Measurements from ENCODE around the gene FNBP1. TPM values are rescaled to one million over a fixed set of nuclear protein-coding genes. Genes with fewer than 3 reads are reported as not detected.
"Not testable (repeated sequence)": the region's sequence is repeated elsewhere in the genome, so short reads cannot be mapped to it uniquely, and the experiment has no call there.

The FNBP1 gene
- polyA plus RNA-seq, 1 of the 3 experiments (the other 2 are of a cell fraction): 11.0 TPM

DNA sequence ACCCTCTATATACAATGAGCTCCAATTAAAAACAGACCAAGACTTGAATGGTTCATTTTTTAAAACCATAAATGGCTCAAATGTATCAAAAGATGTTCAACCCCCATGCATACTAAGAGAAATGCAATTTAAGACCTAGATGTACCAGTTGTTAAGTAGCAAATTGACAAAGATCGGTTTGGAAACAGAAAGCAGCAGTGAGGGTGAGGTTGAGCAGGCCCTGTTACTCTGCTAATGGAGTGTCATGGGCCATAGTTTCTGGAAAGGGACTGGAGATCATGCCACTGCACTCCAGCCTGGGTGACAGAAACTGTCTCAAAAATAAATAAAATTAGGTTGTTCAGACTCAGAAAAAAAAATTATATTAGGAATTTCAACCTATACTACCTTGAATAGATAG, 55.0 kb downstream of the FNBP1 start:
- no peak for TF ChIP-seq TAF1 (IDR thresholded peaks at IDR 0.05; ENCODE audit: borderline replicate concordance, low read depth, low read length)
- TF ChIP-seq YY1 (IDR thresholded peaks at IDR 0.05; ENCODE audit: low read depth): no peak
- TF ChIP-seq, protein P1, sequence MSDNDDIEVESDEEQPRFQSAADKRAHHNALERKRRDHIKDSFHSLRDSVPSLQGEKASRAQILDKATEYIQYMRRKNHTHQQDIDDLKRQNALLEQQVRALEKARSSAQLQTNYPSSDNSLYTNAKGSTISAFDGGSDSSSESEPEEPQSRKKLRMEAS (IDR thresholded peaks at IDR 0.05; ENCODE audit: low read depth): no peak
- TF ChIP-seq GATA2 (CRISPR knock-in tag; IDR thresholded peaks at IDR 0.05): no peak
- TF ChIP-seq, protein P2, sequence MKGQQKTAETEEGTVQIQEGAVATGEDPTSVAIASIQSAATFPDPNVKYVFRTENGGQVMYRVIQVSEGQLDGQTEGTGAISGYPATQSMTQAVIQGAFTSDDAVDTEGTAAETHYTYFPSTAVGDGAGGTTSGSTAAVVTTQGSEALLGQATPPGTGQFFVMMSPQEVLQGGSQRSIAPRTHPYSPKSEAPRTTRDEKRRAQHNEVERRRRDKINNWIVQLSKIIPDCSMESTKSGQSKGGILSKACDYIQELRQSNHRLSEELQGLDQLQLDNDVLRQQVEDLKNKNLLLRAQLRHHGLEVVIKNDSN (IDR thresholded peaks at IDR 0.05; ENCODE audit: borderline replicate concordance, low read depth): no peak
- no peak for TF ChIP-seq NFIC (IDR thresholded peaks at IDR 0.05; ENCODE audit: borderline replicate concordance)
- Histone ChIP-seq H3K9ac (no peak overlapping the region), H3F3A (replicated peaks; ENCODE audit: insufficient read depth) (peaks cover 18% of the 10 kb centered on the region), H3K4me3 (ENCODE audit: low read depth in 2 of 2, low read length in 1 of 2) (no peak overlapping the region), H3K79me2 (ENCODE audit: insufficient read depth) (peaks cover 36% of the 10 kb centered on the region), H2AFZ (ENCODE audit: low read depth) (no peak overlapping the region), H3K9me3 (no peaks in the 10 kb centered on the region), H4K20me1 (ENCODE audit: insufficient read depth) (no peaks in the 10 kb centered on the region), H3K27ac (ENCODE audit: low read depth in 2 of 2, low read length in 1 of 2) (no peak overlapping the region), H3K4me1 (ENCODE audit: control insufficient read depth in 1 of 2, insufficient read depth in 2 of 2, low read depth in 1 of 2, low read length in 1 of 2) (peaks cover 2 to 18% of the 10 kb centered on the region in 2 experiments; a peak in 2 of 4 replicates), H3K36me3 (replicated peaks in 1 of 2; ENCODE audit: control insufficient read depth in 1 of 2, insufficient read depth in 2 of 2, low read length in 1 of 2) (no peaks in the 10 kb centered on the region), H3K4me2 (no peak overlapping the region), H3K27me3 (ENCODE audit: insufficient read depth) (no peaks in the 10 kb centered on the region), H3K9me2 (no peaks in the 10 kb centered on the region)
- DNase-seq: no peak
- WGBS (ENCODE audit: low lambda C conversion rate): 91% methylated on average over 1 of the region's 1 CpG
- POLR2A ChIA-PET: no interaction called here
- CTCF ChIA-PET: no interaction called here

DNA sequence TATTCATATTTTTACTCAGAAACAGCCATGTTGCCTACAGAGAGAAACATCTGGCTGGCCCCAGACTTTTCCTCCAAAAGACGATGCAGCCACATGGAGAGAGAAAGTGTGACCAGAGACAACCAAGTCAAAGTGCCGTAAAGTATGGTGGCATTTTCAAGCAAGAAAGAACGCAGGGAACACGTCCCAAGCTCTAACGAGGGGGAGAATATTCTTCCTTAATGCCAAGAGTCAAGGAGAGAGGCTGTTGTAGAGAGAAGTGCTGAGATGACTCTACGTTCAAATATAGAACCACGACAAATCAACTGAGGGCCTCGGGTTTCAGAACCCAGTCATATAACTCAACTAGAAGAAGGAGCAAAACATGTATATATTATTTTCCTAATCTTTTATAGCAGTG, 55.9 kb downstream of the FNBP1 start:
- POLR2A ChIA-PET: no interaction called here
- H3K4me1 ChIP-seq (ENCODE audit: control insufficient read depth in 1 of 2, insufficient read depth in 2 of 2, low read depth in 1 of 2, low read length in 1 of 2): peaks cover 1 to 18% of the 10 kb centered on the region in 2 experiments; a peak in 2 of 4 replicates

DNA sequence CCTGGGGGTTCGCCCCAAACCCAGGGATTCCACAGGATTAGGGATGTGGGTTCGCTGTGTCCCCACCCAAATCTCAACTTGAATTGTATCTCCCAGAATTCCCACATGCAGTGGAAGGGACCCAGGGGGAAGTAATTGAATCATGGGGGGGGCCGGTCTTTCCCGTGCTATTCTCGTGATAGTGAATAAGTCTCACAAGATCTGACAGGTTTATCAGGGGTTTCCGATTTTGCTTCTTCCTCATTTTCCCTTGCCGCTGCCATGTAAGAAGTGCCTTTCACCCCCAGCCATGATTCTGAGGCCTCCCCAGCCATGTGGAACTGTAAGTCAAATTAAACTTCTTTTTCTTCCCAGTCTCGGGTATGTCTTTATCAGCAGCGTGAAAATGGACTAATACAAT, 58.4 kb downstream of the FNBP1 start:
- H2AFZ ChIP-seq (ENCODE audit: low read depth); H3K4me2 ChIP-seq; DNase-seq; H3K27me3 ChIP-seq (ENCODE audit: insufficient read depth); H3K9ac ChIP-seq; H3K4me3 ChIP-seq (ENCODE audit: low read depth in 2 of 2, low read length in 1 of 2); H3K4me1 ChIP-seq (ENCODE audit: control insufficient read depth in 1 of 2, insufficient read depth in 2 of 2, low read depth in 1 of 2, low read length in 1 of 2); H3F3A ChIP-seq (replicated peaks; ENCODE audit: insufficient read depth); H3K36me3 ChIP-seq (replicated peaks in 1 of 2; ENCODE audit: control insufficient read depth in 1 of 2, insufficient read depth in 2 of 2, low read length in 1 of 2); H4K20me1 ChIP-seq (ENCODE audit: insufficient read depth); H3K9me2 ChIP-seq; H3K27ac ChIP-seq (ENCODE audit: low read depth in 2 of 2, low read length in 1 of 2); H3K9me3 ChIP-seq; POLR2A ChIA-PET: not testable (repeated sequence)
- 86% methylated on average over 9 of the region's 9 CpGs for WGBS (ENCODE audit: low lambda C conversion rate)
- H3K79me2 ChIP-seq (ENCODE audit: insufficient read depth): peaks cover 36% of the 10 kb centered on the region
- CTCF ChIA-PET: interaction anchor here (1.0 kb wide), 1 partner anchor 10 kb away, joined by 3 read pairs; no protein-coding TSS in a partner anchor

More for the DNA sequence above, 55.9 kb downstream of the FNBP1 start:
- H3K36me3 ChIP-seq (replicated peaks in 1 of 2; ENCODE audit: control insufficient read depth in 1 of 2, insufficient read depth in 2 of 2, low read length in 1 of 2): no peaks in the 10 kb centered on the region
- H3K27me3 ChIP-seq (ENCODE audit: insufficient read depth): no peaks in the 10 kb centered on the region
- H3K4me3 ChIP-seq (ENCODE audit: low read depth in 2 of 2, low read length in 1 of 2): no peak overlapping the region
- TF ChIP-seq ELF1 (IDR thresholded peaks at IDR 0.05) (no peak), TCF12 (IDR thresholded peaks at IDR 0.05) (no peak), RFX5 (IDR thresholded peaks at IDR 0.05; ENCODE audit: low read length) (no peak), POLR2AphosphoS5 (IDR thresholded peaks at IDR 0.05; ENCODE audit: low read depth, low read length) (no peak), GABPA (IDR thresholded peaks at IDR 0.05; ENCODE audit: low read depth) (no peak), GATA2 (CRISPR knock-in tag; IDR thresholded peaks at IDR 0.05) (no peak), RCOR1 (IDR thresholded peaks at IDR 0.05; ENCODE audit: low read length) (no peak), EP300 (IDR thresholded peaks at IDR 0.05; ENCODE audit: borderline replicate concordance in 1 of 2, low read depth in 1 of 2, low read length in 1 of 2) (no peak), SMC3 (IDR thresholded peaks at IDR 0.05; ENCODE audit: low read depth, low read length) (no peak), FOXM1 (IDR thresholded peaks at IDR 0.05; ENCODE audit: low read depth) (no peak), EZH2phosphoT487 (IDR thresholded peaks at IDR 0.05; ENCODE audit: borderline replicate concordance, low read depth) (no peak)
- TF ChIP-seq, protein P3, sequence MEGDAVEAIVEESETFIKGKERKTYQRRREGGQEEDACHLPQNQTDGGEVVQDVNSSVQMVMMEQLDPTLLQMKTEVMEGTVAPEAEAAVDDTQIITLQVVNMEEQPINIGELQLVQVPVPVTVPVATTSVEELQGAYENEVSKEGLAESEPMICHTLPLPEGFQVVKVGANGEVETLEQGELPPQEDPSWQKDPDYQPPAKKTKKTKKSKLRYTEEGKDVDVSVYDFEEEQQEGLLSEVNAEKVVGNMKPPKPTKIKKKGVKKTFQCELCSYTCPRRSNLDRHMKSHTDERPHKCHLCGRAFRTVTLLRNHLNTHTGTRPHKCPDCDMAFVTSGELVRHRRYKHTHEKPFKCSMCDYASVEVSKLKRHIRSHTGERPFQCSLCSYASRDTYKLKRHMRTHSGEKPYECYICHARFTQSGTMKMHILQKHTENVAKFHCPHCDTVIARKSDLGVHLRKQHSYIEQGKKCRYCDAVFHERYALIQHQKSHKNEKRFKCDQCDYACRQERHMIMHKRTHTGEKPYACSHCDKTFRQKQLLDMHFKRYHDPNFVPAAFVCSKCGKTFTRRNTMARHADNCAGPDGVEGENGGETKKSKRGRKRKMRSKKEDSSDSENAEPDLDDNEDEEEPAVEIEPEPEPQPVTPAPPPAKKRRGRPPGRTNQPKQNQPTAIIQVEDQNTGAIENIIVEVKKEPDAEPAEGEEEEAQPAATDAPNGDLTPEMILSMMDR (IDR thresholded peaks at IDR 0.05): no peak
- TF ChIP-seq, protein P4, sequence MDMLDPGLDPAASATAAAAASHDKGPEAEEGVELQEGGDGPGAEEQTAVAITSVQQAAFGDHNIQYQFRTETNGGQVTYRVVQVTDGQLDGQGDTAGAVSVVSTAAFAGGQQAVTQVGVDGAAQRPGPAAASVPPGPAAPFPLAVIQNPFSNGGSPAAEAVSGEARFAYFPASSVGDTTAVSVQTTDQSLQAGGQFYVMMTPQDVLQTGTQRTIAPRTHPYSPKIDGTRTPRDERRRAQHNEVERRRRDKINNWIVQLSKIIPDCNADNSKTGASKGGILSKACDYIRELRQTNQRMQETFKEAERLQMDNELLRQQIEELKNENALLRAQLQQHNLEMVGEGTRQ (IDR thresholded peaks at IDR 0.05; ENCODE audit: borderline replicate concordance, low read depth, low read length): no peak
- TF ChIP-seq, protein P2 (IDR thresholded peaks at IDR 0.05; ENCODE audit: borderline replicate concordance, low read depth): no peak
- H3F3A ChIP-seq (replicated peaks; ENCODE audit: insufficient read depth): peaks cover 11% of the 10 kb centered on the region
- CTCF ChIA-PET: interaction anchor here (0.6 kb wide), 1 partner anchor 11 kb away, joined by 3 read pairs; no protein-coding TSS in a partner anchor
- no peaks in the 10 kb centered on the region for H3K9me2 ChIP-seq
- H3K4me2 ChIP-seq: no peak overlapping the region
- DNase-seq: no peak
- 80% methylated on average over 8 of the region's 8 CpGs for WGBS (ENCODE audit: low lambda C conversion rate)
- H3K27ac ChIP-seq (ENCODE audit: low read depth in 2 of 2, low read length in 1 of 2): no peak overlapping the region
- H4K20me1 ChIP-seq (ENCODE audit: insufficient read depth): no peaks in the 10 kb centered on the region
- H3K9me3 ChIP-seq: no peaks in the 10 kb centered on the region
- H3K9ac ChIP-seq: no peak overlapping the region
- H2AFZ ChIP-seq (ENCODE audit: low read depth): no peak overlapping the region
- H3K79me2 ChIP-seq (ENCODE audit: insufficient read depth): peaks cover 36% of the 10 kb centered on the region
